ENCODE results near the gene SLC44A1. TPM values are rescaled to one million over a fixed set of nuclear protein-coding genes. Genes with fewer than 3 reads are reported as not detected.

SLC44A1 gene
- total and polyA plus RNA-seq, 2 of the 13 experiments (the other 11 are each of a cell fraction or from before 2014, with no cell fraction given), result 21.4 to 40.8 TPM

- TF ChIP-seq ISX (CRISPR knock-in tag; conservative IDR thresholded peaks at IDR 0.05) (no peak), ZNF441 (CRISPR knock-in tag; IDR thresholded peaks at IDR 0.05; ENCODE audit: borderline replicate concordance) (no peak), ZNF672 (CRISPR knock-in tag; IDR thresholded peaks at IDR 0.05) (0 out of 2 replicates have a peak, but pooled peaks have one; percentile 39), TAF1 (CRISPR knock-in tag; IDR thresholded peaks at IDR 0.05) (peak; percentile 33; the same call in 1 of the 2 replicates), SALL2 (CRISPR knock-in tag; IDR thresholded peaks at IDR 0.05) (no peak), ZNF687 (CRISPR knock-in tag; IDR thresholded peaks at IDR 0.05) (peak; percentile 68), MXD3 (CRISPR knock-in tag; IDR thresholded peaks at IDR 0.05) (no peak), ZNF589 (CRISPR knock-in tag; conservative IDR thresholded peaks at IDR 0.05) (0 out of 2 replicates have a peak, but pooled peaks have one; percentile 25), ZNF263 (CRISPR knock-in tag; IDR thresholded peaks at IDR 0.05) (no peak), RELA (CRISPR knock-in tag; IDR thresholded peaks at IDR 0.05) (no peak), CCDC6 (CRISPR knock-in tag; IDR thresholded peaks at IDR 0.05) (no peak), ZFAT (CRISPR knock-in tag; conservative IDR thresholded peaks at IDR 0.05) (no peak), ZNF225 (CRISPR knock-in tag; IDR thresholded peaks at IDR 0.05) (peak; percentile 34; the same call in 1 of the 2 replicates), SIX1 (CRISPR knock-in tag; IDR thresholded peaks at IDR 0.05; ENCODE audit: borderline replicate concordance) (no peak), NONO (IDR thresholded peaks at IDR 0.05) (no peak), NONO (CRISPR knock-in tag; conservative IDR thresholded peaks at IDR 0.05) (no peak), ZBTB3 (CRISPR knock-in tag; IDR thresholded peaks at IDR 0.05; ENCODE audit: borderline replicate concordance, low read depth) (no peak), ZNF382 (CRISPR knock-in tag; IDR thresholded peaks at IDR 0.05; ENCODE audit: borderline replicate concordance) (no peak), ZNF891 (CRISPR knock-in tag; IDR thresholded peaks at IDR 0.05) (no peak), RXRA (CRISPR knock-in tag; IDR thresholded peaks at IDR 0.05) (0 out of 2 replicates have a peak, but pooled peaks have one; percentile 21), ZNF468 (CRISPR knock-in tag; IDR thresholded peaks at IDR 0.05) (no peak), STAG1 (CRISPR knock-in tag; IDR thresholded peaks at IDR 0.05) (0 out of 2 replicates have a peak, but pooled peaks have one; percentile 17), MXD1 (CRISPR knock-in tag; IDR thresholded peaks at IDR 0.05) (no peak), HMG20B (CRISPR knock-in tag; conservative IDR thresholded peaks at IDR 0.05) (0 out of 2 replicates have a peak, but pooled peaks have one; percentile 15), ZNF34 (CRISPR knock-in tag; IDR thresholded peaks at IDR 0.05; ENCODE audit: borderline replicate concordance) (no peak)
These were observed 809 bp downstream of the SLC44A1 start (continued) for GRCh38 chr9:105245029-105245890.
